Limb (tissue), 2 donors: ENCODE data around the gene LRP2BP.
"Not testable (repeated sequence)": the region's sequence is repeated elsewhere in the genome, so short reads cannot be mapped to it uniquely, and the experiment has no call there.

Experiments used
- DNase-seq, 2 donors: peaks; one replicate each; pipeline ENCODE4 v3.0.0-alpha.2; 2016; ENCODE audit errors: extremely low spot score in 2 of 2

LRP2BP gene

DNA sequence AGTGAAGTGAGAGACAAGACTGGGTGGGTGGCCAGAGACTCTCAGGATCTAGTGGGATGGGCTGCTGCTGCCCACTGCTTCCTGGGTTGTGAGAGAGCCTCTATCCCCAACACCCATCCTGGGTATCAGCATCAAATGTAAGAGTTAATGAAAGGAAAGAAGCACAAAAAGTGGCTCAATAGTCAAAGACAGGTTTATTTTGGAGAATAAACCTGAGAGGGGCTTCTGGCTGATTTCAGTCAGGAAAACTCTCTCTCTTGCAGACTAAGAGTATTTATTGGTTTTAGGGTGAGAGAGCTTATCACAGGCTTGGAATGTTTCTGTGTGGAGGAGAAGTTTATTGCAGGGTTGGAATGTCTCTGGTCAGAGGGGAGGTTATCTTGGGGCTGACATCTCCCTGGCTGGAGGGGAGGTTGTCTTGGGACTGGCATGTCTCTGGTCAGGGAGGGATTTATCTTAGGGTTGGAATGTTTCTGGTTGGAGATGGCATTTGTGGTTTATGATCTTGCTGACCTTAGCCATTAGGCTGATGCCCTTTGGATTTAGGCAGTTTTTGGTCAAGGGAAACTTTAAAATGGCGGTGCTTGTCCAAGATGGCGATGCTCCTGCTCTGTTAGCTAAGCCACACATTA, 65.7 kb downstream of the LRP2BP start:
- DNase-seq: not testable (repeated sequence)

DNA sequence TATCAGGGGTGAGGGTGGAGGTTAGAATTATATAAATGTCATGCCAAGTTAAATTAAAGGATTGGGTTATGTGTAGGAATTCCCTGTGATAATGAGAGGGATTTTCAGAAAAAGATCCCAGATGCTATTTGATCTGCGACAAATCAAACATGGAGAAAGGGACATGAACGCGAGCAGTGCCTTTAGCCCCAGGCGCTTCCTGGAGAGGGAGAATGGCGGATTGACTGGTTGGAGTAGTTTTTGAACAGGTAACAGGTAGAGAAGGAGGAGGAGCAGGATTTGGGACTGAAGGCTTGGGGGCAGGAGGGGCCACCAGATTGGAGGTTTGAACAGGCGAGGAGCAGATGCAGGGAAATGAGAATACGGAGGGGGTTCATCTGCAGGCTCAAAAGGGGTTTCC, 67.1 kb downstream of the LRP2BP start:
- no peak for DNase-seq

GRCh38 chr4:185325721-185326120, 70.0 kb downstream of the LRP2BP start:
- DNase-seq: not testable (repeated sequence)

GRCh38 chr4:185324361-185324760, 71.4 kb downstream of the LRP2BP start:
- DNase-seq: not testable (repeated sequence)

DNA sequence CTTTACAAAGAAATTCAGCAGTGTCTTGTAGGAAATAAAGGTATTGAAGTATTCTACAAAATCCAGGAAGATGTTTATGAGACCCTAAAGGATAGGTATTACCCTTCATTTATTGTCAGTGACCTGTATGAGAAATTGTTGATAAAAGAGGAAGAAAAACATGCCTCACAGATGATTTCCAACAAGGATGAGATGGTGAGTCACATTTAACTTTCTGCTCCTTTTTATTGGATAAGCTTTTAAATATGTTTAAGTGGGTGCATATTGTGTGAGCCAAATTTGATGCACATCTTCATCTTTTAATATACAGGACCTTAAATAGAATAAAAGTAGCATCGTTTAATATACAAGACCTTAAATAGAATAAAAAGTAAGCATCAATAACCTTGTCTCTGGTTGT, 72.1 kb downstream of the LRP2BP start:
- no peak for DNase-seq

- no peak for DNase-seq
These were observed 72.9 kb downstream of the LRP2BP start for GRCh38 chr4:185322803-185323202.

- DNase-seq: no peak
These were observed 77.0 kb downstream of the LRP2BP start for GRCh38 chr4:185318679-185319078.

DNA sequence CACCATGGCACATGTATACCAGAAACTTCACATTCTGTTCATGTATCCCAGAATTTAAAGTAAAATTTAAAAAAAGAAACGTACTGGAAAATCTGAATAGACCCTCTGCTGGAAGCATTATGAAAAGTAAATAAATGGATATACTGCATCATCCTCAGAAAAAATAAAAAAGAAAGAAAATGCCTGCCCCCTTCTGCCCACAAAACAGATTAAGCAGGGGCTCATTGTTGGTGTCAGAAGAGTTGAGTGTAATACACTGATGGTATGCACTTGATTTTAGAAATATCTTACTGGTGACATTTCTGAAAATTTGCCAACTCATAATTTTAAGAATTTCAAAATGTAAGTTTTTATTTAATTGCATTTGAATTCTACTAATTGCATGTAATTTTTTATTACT, 77.8 kb downstream of the LRP2BP start:
- DNase-seq: no peak

- not testable (repeated sequence) for DNase-seq
These were observed 78.3 kb downstream of the LRP2BP start for GRCh38 chr4:185317462-185317861.
